Trophoblast cell (in vitro differentiated cells and primary cell): ENCODE results near the gene GDPD3.

Source experiments
- DNase-seq, 2 donors: peaks; one replicate each; pipeline ENCODE4 v3.0.0-alpha.2; 2016
- H2AFZ ChIP-seq: 2 replicates; pipeline ENCODE4 v1.6.1; 2013; ENCODE audit warnings: low read length, moderate library complexity, mild to moderate bottlenecking; ENCODE audit not compliant: insufficient read depth, poor library complexity
- H2AK5ac ChIP-seq: 2 replicates; pipeline ENCODE4 v1.6.1; 2013; ENCODE audit warnings: mild to moderate bottlenecking, low read length
- H2BK120ac ChIP-seq: 2 replicates; pipeline ENCODE4 v1.6.1; 2013; ENCODE audit warnings: low read length, mild to moderate bottlenecking, moderate library complexity; ENCODE audit not compliant: insufficient read depth, poor library complexity
- H2BK12ac ChIP-seq: 2 replicates; pipeline ENCODE4 v1.6.1; 2013; ENCODE audit warnings: mild to moderate bottlenecking, low read length, moderate library complexity
- H2BK5ac ChIP-seq: 2 replicates; pipeline ENCODE4 v1.6.1; 2013; ENCODE audit warnings: low read length, low read depth, moderate library complexity, mild to moderate bottlenecking; ENCODE audit not compliant: poor library complexity
- H3K14ac ChIP-seq: 2 replicates; pipeline ENCODE4 v1.6.1; 2013; ENCODE audit warnings: mild to moderate bottlenecking, low read length
- H3K18ac ChIP-seq: 2 replicates; pipeline ENCODE4 v1.6.1; 2013; ENCODE audit warnings: mild to moderate bottlenecking, low read length
- H3K23ac ChIP-seq: 2 replicates; pipeline ENCODE4 v1.6.1; 2013; ENCODE audit warnings: low read length
- H3K27ac ChIP-seq: 2 replicates; pipeline ENCODE4 v1.5.1; 2013; ENCODE audit warnings: low read depth, mild to moderate bottlenecking, inconsistent platforms, low read length, moderate library complexity
- H3K27me3 ChIP-seq: 2 replicates; pipeline ENCODE4 v1.6.1; 2013; ENCODE audit warnings: inconsistent platforms, mild to moderate bottlenecking, low read length, moderate library complexity; ENCODE audit not compliant: insufficient read depth
- H3K36me3 ChIP-seq, 2 experiments: 1 replicate in 1 of 2; 2 replicates in 1 of 2; pipeline ENCODE4 v1.6.1; 2013; ENCODE audit warnings: low read length in 2 of 2, mild to moderate bottlenecking in 2 of 2, moderate library complexity in 1 of 2; ENCODE audit not compliant: insufficient read depth in 2 of 2, control insufficient read depth in 1 of 2
- H3K4ac ChIP-seq: 2 replicates; pipeline ENCODE4 v1.6.1; 2013; ENCODE audit warnings: low read depth, mild to moderate bottlenecking, low read length, moderate library complexity
- H3K4me1 ChIP-seq, 2 experiments: 1 replicate in 1 of 2; 2 replicates in 1 of 2; pipeline ENCODE4 v1.6.1; 2013; ENCODE audit warnings: low read length in 2 of 2, mild to moderate bottlenecking in 2 of 2, moderate library complexity in 1 of 2; ENCODE audit not compliant: insufficient read depth in 2 of 2, control insufficient read depth in 1 of 2
- H3K4me2 ChIP-seq: 2 replicates; pipeline ENCODE4 v1.6.1; 2013; ENCODE audit warnings: inconsistent platforms, mild to moderate bottlenecking, low read length, moderate library complexity
- H3K4me3 ChIP-seq: 2 replicates; pipeline ENCODE4 v1.5.1; 2013; ENCODE audit warnings: mild to moderate bottlenecking, low read depth, low read length, inconsistent platforms
- H3K79me1 ChIP-seq: one replicate; pipeline ENCODE4 v1.6.1; 2013; ENCODE audit warnings: low read length
- H3K79me2 ChIP-seq: 2 replicates; pipeline ENCODE4 v1.6.1; 2013; ENCODE audit warnings: low read length, mild to moderate bottlenecking; ENCODE audit not compliant: control insufficient read depth, insufficient read depth, poor library complexity
- H3K9ac ChIP-seq: 2 replicates; pipeline ENCODE4 v1.6.1; 2013; ENCODE audit warnings: mild to moderate bottlenecking, low read length
- H3K9me3 ChIP-seq: 2 replicates; pipeline ENCODE4 v1.6.1; 2013; ENCODE audit warnings: low read depth, mild to moderate bottlenecking, control low read depth, inconsistent platforms, low read length; ENCODE audit not compliant: insufficient read depth
- H4K12ac ChIP-seq: 2 replicates; pipeline ENCODE4 v1.6.1; 2013; ENCODE audit warnings: low read depth, mild to moderate bottlenecking, low read length, moderate library complexity
- H4K8ac ChIP-seq: 2 replicates; pipeline ENCODE4 v1.6.1; 2013; ENCODE audit warnings: low read depth, mild to moderate bottlenecking, low read length, moderate library complexity
- H4K91ac ChIP-seq: one replicate; pipeline ENCODE4 v1.6.1; 2013; ENCODE audit warnings: low read depth, mild to moderate bottlenecking, low read length, moderate library complexity
- WGBS: extraction: QIAGEN DNeasy Blood & Tissue Kit; methylation state at CpG from one replicate; pipeline ENCODE4 v1.1.7; 2013; ENCODE audit warnings: missing lambda C conversion rate; ENCODE audit not compliant: insufficient read length, insufficient coverage; ENCODE audit errors: extremely low coverage; 5-methylcytosine and 5-hydroxymethylcytosine counted together

GDPD3 gene

DNA sequence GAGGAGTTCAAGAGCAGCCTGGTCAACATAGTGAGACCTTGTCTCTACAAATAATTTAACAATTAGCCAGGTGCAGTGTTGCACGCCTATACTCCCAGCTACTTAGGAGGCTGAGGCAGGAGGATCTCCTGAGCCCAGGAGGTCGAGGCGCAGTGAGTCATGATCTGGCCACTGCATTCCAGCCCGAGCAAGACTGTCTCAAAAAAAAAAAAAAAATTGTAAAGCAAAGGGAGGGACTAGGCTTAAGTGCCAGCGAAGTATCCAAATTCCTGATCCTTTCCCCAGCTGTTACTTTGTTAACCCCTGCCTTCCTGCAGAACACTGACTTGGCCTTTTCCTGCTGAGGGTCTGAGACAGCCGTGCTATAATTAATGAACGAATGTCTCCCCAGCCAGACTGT is 2.7 kb downstream of the GDPD3 start:
- no peak overlapping the region for H3K27ac ChIP-seq
- H2BK5ac ChIP-seq: no peak overlapping the region
- H3K27me3 ChIP-seq: no peaks in the 10 kb centered on the region
- no peak overlapping the region for H2BK12ac ChIP-seq
- H3K4me2 ChIP-seq: no peak overlapping the region
- H4K12ac ChIP-seq: no peak overlapping the region
- peaks cover 1% of the 10 kb centered on the region for H3K9me3 ChIP-seq
- no peak overlapping the region for H3K23ac ChIP-seq
- no peak overlapping the region for H2AFZ ChIP-seq
- H3K79me1 ChIP-seq: no peaks in the 10 kb centered on the region
- peaks cover 10 to 15% of the 10 kb centered on the region in 2 experiments for H3K36me3 ChIP-seq
- H4K91ac ChIP-seq: no peak overlapping the region
- no peaks in the 10 kb centered on the region for H3K79me2 ChIP-seq
- no peak overlapping the region for H3K9ac ChIP-seq
- no peak overlapping the region for H2AK5ac ChIP-seq
- H3K14ac ChIP-seq: no peak overlapping the region
- no peak overlapping the region for H2BK120ac ChIP-seq
- WGBS: no CpG with 5 or more reads among the region's 7 CpGs
- H3K18ac ChIP-seq: no peak overlapping the region
- DNase-seq: peak; percentile 79 to 83
- H3K4me1 ChIP-seq: peaks cover 0 to 2% of the 10 kb centered on the region in 2 experiments
- no peak overlapping the region for H3K4ac ChIP-seq
- no peak overlapping the region for H3K4me3 ChIP-seq
- H4K8ac ChIP-seq: no peak overlapping the region

GRCh38 chr16:30108059-30108850 is 5.1 kb downstream of the GDPD3 start:
- no peak overlapping the region for H3K14ac ChIP-seq
- WGBS: no CpG with 5 or more reads among the region's 15 CpGs

DNA sequence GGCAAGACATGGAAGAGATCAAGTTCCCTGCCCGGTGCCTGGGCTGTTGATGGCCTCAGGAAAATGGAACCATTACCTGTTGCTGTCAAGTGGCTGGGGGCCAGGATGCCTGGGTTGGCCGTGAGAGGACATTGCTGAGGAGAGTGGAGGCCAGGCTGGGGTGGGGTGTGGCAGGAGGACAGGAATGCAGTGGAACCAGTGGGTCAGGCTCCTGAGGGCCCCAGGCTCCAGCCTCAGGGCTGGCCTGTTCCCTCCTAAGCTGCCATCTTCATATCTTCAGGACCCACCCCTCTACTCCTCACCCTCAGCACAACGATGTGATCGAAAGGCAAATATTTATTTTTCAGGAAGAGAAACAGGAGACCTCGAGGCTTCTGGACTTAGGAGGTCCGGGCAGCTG is 8.8 kb downstream of the GDPD3 start:
- H2AK5ac ChIP-seq: peak overlapping the region; percentile 3
- H3K27ac ChIP-seq: peak overlapping the region; percentile 47
- H3K4me2 ChIP-seq: no peak overlapping the region
- peak overlapping the region; percentile 58 for H3K14ac ChIP-seq
- H3K4ac ChIP-seq: no peak overlapping the region
- H2BK5ac ChIP-seq: peak overlapping the region; percentile 74
- WGBS: no CpG with 5 or more reads among the region's 6 CpGs
- H2BK120ac ChIP-seq: peak overlapping the region; percentile 63
- peak overlapping the region; percentile 20 for H2AFZ ChIP-seq
- H4K91ac ChIP-seq: peak overlapping the region; percentile 77
- H3K79me2 ChIP-seq: no peaks in the 10 kb centered on the region
- no peak overlapping the region for H3K23ac ChIP-seq
- H3K9ac ChIP-seq: no peak overlapping the region
- peaks cover 6% of the 10 kb centered on the region for H3K79me1 ChIP-seq
- no peak overlapping the region for H4K12ac ChIP-seq
- peak; percentile 94 for DNase-seq
- H3K4me3 ChIP-seq: no peak overlapping the region
- H2BK12ac ChIP-seq: peak overlapping the region; percentile 31
- H3K9me3 ChIP-seq: peaks cover 1% of the 10 kb centered on the region
- no peaks in the 10 kb centered on the region for H3K27me3 ChIP-seq
- H4K8ac ChIP-seq: peak overlapping the region; percentile 53
- peak overlapping the region; percentile 64 for H3K18ac ChIP-seq
- H3K36me3 ChIP-seq: peaks cover 10 to 14% of the 10 kb centered on the region in 2 experiments
- peaks cover 12 to 13% of the 10 kb centered on the region in 2 experiments for H3K4me1 ChIP-seq

More at GRCh38 chr16:30108059-30108850, 5.1 kb downstream of the GDPD3 start:
- peaks cover 12 to 15% of the 10 kb centered on the region in 2 experiments for H3K4me1 ChIP-seq
- no peak for DNase-seq
- H3K4ac ChIP-seq: no peak overlapping the region
- no peaks in the 10 kb centered on the region for H3K27me3 ChIP-seq
- peaks cover 1% of the 10 kb centered on the region for H3K9me3 ChIP-seq
- H3K23ac ChIP-seq: no peak overlapping the region
- H2AK5ac ChIP-seq: no peak overlapping the region
- peaks cover 6% of the 10 kb centered on the region for H3K79me1 ChIP-seq
- H3K36me3 ChIP-seq: peaks cover 12 to 16% of the 10 kb centered on the region in 2 experiments
- no peak overlapping the region for H2BK120ac ChIP-seq
- no peak overlapping the region for H3K4me3 ChIP-seq
- no peak overlapping the region for H4K91ac ChIP-seq
- H2BK12ac ChIP-seq: no peak overlapping the region
- H3K4me2 ChIP-seq: no peak overlapping the region
- no peaks in the 10 kb centered on the region for H3K79me2 ChIP-seq
- peak overlapping the region; percentile 7 for H3K9ac ChIP-seq
- no peak overlapping the region for H4K12ac ChIP-seq
- H2BK5ac ChIP-seq: no peak overlapping the region
- H3K27ac ChIP-seq: no peak overlapping the region
- H2AFZ ChIP-seq: no peak overlapping the region
- H4K8ac ChIP-seq: no peak overlapping the region
- no peak overlapping the region for H3K18ac ChIP-seq

DNA sequence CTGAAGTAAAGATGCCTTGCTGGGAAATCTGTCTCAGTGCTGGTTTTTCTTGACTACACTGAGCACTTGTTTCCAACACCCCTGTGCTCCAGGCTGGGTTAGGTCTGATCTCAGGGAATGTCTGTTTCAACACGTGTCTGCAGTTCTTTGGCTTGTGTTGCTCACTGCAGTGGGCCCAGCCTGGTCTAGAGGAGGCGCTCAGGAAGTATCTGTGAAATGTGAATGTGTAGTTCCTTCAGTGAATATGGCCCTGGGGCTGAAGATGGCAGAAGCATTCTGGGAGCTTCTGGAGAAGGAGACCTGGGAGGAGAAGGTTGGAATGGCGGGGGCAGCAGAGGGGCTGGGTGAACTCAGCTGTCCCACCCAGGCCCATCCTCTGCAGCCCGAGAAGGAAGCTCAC is 9.2 kb downstream of the GDPD3 start:
- peak overlapping the region; percentile 31 for H3K9ac ChIP-seq
- peak overlapping the region; percentile 47 for H2BK5ac ChIP-seq
- peaks cover 12 to 13% of the 10 kb centered on the region in 2 experiments for H3K4me1 ChIP-seq
- peaks cover 10 to 14% of the 10 kb centered on the region in 2 experiments for H3K36me3 ChIP-seq
- peak overlapping the region; percentile 58 for H3K14ac ChIP-seq
- H4K8ac ChIP-seq: peak overlapping the region; percentile 46
- H3K23ac ChIP-seq: no peak overlapping the region
- H2BK120ac ChIP-seq: peak overlapping the region; percentile 34
- H3K4ac ChIP-seq: no peak overlapping the region
- no peak overlapping the region for H4K12ac ChIP-seq
- peaks cover 1% of the 10 kb centered on the region for H3K9me3 ChIP-seq
- H2BK12ac ChIP-seq: no peak overlapping the region
- peak overlapping the region; percentile 57 for H4K91ac ChIP-seq
- peak overlapping the region; percentile 20 for H2AFZ ChIP-seq
- peak overlapping the region; percentile 14 for H3K18ac ChIP-seq
- peak; percentile 85 to 91 for DNase-seq
- no CpG with 5 or more reads among the region's 4 CpGs for WGBS
- peaks cover 6% of the 10 kb centered on the region for H3K79me1 ChIP-seq
- peak overlapping the region; percentile 8 for H3K4me2 ChIP-seq
- H3K27ac ChIP-seq: peak overlapping the region; percentile 47
- H2AK5ac ChIP-seq: peak overlapping the region; percentile 3
- no peak overlapping the region for H3K4me3 ChIP-seq
- no peaks in the 10 kb centered on the region for H3K27me3 ChIP-seq
- H3K79me2 ChIP-seq: no peaks in the 10 kb centered on the region
